ENCODE measurements around the gene KCNG1.
A peak's percentile ranks its signal among the peaks of the same experiment; 100 is the strongest.
"Not testable (repeated sequence)": the region's sequence is repeated elsewhere in the genome, so short reads cannot be mapped to it uniquely, and the experiment has no call there.

Gene KCNG1

GRCh38 chr20:50980851-50981713, 41.8 kb downstream of the KCNG1 start:
- peak; percentile 84 for DNase-seq

DNA sequence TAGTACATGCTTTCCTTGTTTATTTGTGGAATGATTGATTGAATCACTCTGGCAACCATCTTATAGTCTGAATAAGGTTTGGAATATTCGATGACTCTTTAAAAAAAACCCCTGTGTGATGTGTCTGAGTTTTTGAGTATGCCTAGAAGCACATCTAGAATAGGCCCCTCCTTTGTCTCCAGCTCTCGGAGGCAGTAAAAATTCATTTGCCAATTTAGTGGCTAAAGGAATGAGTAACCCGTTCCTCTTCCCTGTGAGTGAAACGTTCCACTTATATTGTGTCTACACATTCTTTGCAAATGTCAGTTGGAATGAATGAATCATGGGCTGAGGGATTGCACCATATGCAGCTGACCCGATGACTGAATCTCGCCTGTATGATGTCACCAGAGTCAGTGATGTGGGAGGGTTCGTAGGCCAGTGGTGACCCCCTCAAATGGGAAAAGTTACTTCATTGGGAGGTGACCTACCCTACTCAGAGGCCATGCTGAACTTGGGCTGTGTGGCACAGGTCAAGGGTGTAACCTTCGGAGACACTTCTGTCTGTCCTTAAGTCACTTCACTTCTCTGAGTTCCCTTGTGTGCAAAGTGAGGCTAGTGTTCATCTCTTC, 42.7 kb downstream of the KCNG1 start:
- peak; percentile 63 for DNase-seq

DNA sequence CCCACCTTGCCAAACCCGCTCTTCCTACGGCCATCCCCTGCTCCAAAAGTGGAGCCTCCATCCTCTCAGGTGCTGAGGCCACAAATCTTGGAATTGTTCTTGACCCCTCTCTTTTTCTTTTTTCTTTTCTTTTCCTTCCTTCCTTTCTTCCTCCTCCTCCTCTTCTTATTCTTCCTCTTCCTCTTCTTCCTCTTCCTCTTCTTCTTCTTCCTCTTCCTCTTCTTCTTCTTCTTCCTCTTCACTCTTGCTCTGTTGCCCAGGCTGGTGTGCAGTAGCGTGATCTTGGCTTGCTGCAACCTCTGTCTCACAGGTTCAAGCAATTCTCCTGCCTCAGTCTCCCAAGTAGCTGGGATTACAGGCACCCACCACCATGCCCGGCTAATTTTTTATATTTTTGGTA, 44.4 kb downstream of the KCNG1 start:
- not testable (repeated sequence) for DNase-seq

DNA sequence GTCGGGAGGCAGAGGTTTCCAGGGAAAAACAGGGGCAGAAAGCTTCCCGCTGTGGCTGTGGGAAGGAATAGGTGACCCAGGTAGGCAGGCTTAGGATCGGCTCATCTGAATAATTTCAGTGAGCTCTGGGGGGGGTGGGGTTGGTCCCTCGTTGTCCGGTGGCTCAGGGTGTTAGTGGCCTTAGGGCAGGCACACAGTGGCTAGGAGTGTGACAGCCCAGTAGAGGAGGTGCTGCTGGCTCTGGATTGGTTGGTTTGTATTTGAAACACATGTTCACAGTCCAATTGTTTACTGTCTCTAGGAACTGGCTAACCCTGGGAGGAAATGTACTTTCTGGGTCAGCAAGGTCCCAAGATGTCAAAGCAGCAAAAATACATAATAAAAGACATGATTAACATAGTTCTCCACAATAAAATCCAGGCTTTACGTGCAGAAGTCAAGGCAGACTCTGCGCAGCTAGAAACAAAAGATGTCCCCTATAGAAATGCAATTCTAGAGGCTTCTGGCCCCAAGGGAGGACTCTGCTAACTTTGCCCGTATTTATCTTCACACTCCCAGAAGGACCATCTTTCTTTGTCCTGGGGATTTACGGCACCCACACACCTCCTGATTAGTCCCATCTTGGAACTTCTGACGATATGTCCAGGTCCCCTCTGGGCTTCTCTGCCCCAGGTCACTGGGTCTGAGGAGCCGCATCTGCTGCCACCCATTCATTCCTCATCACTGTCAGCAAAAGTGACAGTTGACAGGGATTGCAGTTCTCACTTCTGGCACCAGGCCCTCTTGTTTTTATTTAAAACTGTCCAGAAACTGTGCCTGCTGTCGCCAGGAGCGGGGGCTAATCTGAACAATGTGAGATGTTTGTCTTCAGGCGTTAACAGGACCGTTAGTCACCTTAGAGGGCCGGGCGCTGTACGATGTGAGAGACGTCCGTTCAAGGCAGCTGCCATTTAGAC, 45.6 kb downstream of the KCNG1 start:
- DNase-seq: no peak

DNA sequence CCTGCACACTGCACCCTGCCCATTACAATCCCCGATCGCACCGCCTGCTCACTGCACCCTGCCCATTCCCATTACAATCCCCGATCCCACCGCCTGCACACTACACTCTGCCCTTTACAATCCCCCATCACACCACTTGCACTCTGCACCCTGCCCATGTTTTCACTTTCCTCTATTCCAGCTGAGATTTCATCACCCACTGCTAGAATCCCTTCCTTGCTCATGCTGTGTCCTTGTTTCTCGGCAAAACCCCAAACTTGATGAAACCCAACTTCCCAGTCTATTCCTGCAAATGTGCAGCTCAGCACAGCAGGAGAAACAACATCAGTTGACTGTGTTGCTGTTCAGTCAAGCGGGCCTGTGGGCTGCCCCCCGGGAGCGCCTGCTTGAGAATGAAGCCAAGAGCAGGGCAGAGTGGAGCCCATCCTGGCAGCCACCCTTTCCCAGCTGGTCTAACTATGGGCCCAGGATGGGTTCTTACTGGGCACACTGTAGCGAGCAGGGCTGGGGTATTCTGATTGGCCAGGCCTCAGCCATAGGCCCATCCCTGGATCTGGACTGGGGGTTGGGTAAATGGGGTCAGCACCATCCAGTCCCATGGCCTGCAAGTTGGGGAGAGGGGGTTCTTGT, 47.1 kb downstream of the KCNG1 start:
- DNase-seq: no peak

GRCh38 chr20:50969912-50970311, 53.0 kb downstream of the KCNG1 start:
- no peak for DNase-seq

- no peak for DNase-seq
Measured at GRCh38 chr20:50969435-50969834, 53.5 kb downstream of the KCNG1 start.

DNA sequence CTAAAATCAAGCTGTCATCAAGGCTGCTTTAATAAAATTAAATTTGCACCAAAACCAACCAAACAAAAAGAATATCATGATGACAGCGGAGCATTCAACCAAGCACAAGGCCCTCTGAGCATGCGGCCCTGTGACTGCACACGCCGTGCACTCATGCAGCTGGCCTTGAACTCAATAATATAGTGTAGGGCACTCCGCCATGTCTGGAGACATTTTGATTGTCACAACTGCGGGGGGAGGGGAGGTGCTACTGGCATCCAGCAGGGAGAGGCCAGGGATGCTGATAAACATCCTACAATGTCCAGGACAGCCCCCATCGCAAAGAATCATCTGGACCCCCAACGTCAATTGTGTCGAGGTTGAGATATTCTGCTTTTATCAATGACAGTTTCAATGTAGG, 54.6 kb downstream of the KCNG1 start:
- DNase-seq: no peak

GRCh38 chr20:50967586-50967985, 55.3 kb downstream of the KCNG1 start:
- no peak for DNase-seq

- no peak for DNase-seq
Measured at GRCh38 chr20:50959543-50960126, 63.3 kb downstream of the KCNG1 start.

DNA sequence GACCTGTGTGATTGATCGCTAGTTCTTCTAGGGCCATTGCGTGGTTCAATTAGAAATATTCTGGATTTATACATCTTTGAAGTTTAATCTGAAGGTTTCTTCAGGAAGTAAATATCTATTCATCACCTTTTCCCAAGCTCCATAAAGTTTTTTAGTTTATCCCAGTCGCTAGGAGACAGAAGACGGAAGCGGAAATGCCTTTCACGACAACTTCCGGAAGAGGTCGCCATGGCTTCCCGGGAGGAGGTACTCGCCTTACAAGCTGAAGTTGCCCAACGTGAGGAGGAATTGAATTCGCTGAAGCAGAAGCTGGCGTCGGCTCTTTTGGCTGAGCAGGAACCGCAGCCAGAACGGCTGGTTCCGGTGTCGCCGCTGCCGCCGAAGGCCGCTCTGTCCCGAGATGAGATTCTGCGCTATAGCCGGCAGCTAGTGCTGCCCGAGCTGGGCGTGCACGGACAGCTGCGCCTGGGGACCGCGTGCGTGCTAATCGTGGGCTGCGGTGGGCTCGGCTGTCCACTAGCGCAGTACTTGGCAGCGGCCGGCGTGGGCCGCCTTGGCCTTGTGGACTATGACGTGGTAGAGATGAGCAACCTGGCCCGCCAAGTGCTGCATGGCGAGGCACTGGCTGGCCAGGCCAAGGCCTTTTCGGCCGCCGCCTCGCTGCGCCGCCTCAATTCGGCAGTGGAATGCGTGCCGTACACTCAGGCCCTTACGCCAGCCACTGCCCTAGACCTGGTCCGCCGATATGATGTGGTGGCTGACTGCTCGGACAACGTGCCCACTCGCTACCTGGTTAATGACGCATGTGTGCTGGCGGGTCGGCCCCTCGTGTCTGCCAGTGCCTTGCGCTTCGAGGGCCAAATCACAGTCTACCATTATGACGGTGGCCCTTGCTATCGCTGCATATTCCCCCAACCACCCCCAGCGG, 64.0 kb downstream of the KCNG1 start, which contains the start of gene MOCS3:
Gene MOCS3 (plus strand): TSS at position 204 of the 928 bp plus-strand sequence. CDS start 25 bp downstream, at position 229.
- DNase-seq: peak; percentile 88

GRCh38 chr20:50957798-50958614, 64.9 kb downstream of the KCNG1 start, which contains the start of gene DPM1:
TSS of gene DPM1 (minus strand) at chr20:50958532. CDS start at chr20:50958523, 9 bp downstream.
- DNase-seq: peak; percentile 93

DNA sequence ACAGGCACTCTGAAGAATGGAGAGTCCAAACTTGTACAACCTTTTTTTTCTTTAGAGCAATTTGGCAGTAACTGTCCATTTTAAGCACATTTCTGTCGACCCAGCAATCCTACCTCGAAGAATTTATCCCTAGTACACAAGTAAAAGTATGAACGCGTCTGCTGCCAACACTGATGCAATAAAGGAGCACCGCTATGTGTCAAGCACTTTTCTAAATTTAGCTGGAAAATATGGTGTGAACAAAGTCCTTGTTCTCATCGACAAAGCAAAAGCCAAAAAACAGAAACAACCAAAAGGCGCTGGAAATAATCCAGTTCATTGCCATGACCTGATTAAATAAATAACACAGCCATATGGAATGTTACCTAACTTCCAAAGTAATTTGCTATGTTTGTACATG, 65.6 kb downstream of the KCNG1 start:
- no peak for DNase-seq

DNA sequence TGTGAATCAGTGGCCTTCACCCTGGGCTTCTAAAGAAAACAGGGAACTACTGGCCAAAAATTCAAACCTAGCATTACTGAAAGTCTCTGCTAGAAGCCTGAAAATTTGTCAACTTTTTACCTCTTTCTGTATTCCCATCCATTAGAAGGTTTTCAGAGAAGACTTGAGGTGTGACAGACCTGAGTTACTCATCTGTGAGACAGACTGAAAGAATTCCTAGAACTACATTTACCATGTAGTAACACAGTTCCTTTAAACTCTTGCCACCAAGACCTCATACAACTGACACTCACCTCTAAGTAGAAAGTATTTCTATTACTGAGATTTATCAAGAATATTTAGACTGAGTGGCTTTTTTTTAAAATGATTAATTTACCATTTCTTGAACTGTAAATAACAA, 69.1 kb downstream of the KCNG1 start:
- DNase-seq: no peak
